ENCODE measurements around the gene SIGLEC5.

SIGLEC5 gene

GRCh38 chr19:51586799-51587198, 43.4 kb downstream of the SIGLEC5 start:
- TF ChIP-seq ZFX (IDR thresholded peaks at IDR 0.05) (no peak), CTCF (conservative IDR thresholded peaks at IDR 0.05) (no peak)
- H3K27ac ChIP-seq: no peak overlapping the region

- H3K27ac ChIP-seq: no peak overlapping the region
- TF ChIP-seq ZFX (IDR thresholded peaks at IDR 0.05) (no peak), CTCF (conservative IDR thresholded peaks at IDR 0.05) (no peak)
These were observed 44.0 kb downstream of the SIGLEC5 start for GRCh38 chr19:51586103-51586728.

GRCh38 chr19:51576850-51577249, 53.4 kb downstream of the SIGLEC5 start:
- TF ChIP-seq ZFX (IDR thresholded peaks at IDR 0.05) (no peak), CTCF (conservative IDR thresholded peaks at IDR 0.05) (no peak)
- no peak overlapping the region for H3K27ac ChIP-seq

GRCh38 chr19:51573331-51573730, 56.9 kb downstream of the SIGLEC5 start:
- TF ChIP-seq CTCF (conservative IDR thresholded peaks at IDR 0.05) (no peak), ZFX (IDR thresholded peaks at IDR 0.05) (no peak)

GRCh38 chr19:51572908-51573307, 57.3 kb downstream of the SIGLEC5 start:
- H3K27ac ChIP-seq: no peak overlapping the region
- TF ChIP-seq ZFX (IDR thresholded peaks at IDR 0.05): no peak
- no peak for TF ChIP-seq CTCF (conservative IDR thresholded peaks at IDR 0.05)

More at GRCh38 chr19:51573331-51573730, 56.9 kb downstream of the SIGLEC5 start:
- no peak overlapping the region for H3K27ac ChIP-seq

- no peak for TF ChIP-seq ZFX (IDR thresholded peaks at IDR 0.05)
- TF ChIP-seq CTCF (conservative IDR thresholded peaks at IDR 0.05): no peak
- no peak overlapping the region for H3K27ac ChIP-seq
These were observed 57.8 kb downstream of the SIGLEC5 start for GRCh38 chr19:51572410-51572809.

- peak overlapping the region; percentile 31 for H3K27ac ChIP-seq
- TF ChIP-seq CTCF (conservative IDR thresholded peaks at IDR 0.05) (no peak), ZFX (IDR thresholded peaks at IDR 0.05) (no peak)
These were observed 58.6 kb downstream of the SIGLEC5 start for GRCh38 chr19:51571599-51571998.

Data from C4-2B (cell line).